K562 (cell line): Measurements from ENCODE around the gene CYB5RL. TPM values are rescaled to one million over a fixed set of nuclear protein-coding genes. Genes with fewer than 3 reads are reported as not detected.
A peak's percentile ranks its signal among the peaks of the same experiment; 100 is the strongest.

ENCODE experiments used
- ATAC-seq: fragments of 200-7000 bp; cut with Tn5 transposase; 3 replicates; pipeline ENCODE4 v1.9.1; 2020; ENCODE audit warnings: moderate library complexity
- BruUV-seq: library from RNA; stranded (reverse); fragments of 400-500 nt; replicated peaks from 2 replicates; lab custom pipeline; 2021; lab: Mats Ljungman, UMichigan
- CTCF ChIA-PET: fragments of 300-600 bp; formaldehyde crosslinking; extraction: SDS; loops from one replicate; lab custom pipeline; 2021; ENCODE audit warnings: low intra/inter-chr PET ratio; lab: Yijun Ruan, JAX
- POLR2A ChIA-PET: fragments of 300-600, 350-650 bp; sonication (Branson Sonifier 250); formaldehyde crosslinking; extraction: SDS; loops from one replicate; lab custom pipeline; 2021; ENCODE audit warnings: antibody characterized with exemption, inconsistent platforms; lab: Yijun Ruan, JAX
- DNase-seq, 4 experiments: peaks; one replicate each; pipeline versions ENCODE4 v3.0.0 to v3.0.0-alpha.2; 2011 to 2018; ENCODE audit warnings: low spot score in 3 of 4, mixed read lengths in 3 of 4; ENCODE audit errors: extremely low read depth in 1 of 4
- FAIRE-seq: peaks from 2 replicates; lab custom pipeline; 2011; peaks lifted over from hg19 to GRCh38; lab: Jason Lieb, UNC
- H2AFZ ChIP-seq: 2 replicates; pipeline ENCODE4 v1.6.0; 2011; ENCODE audit warnings: low read depth, low read length, control low read depth, inconsistent platforms
- H3K27ac ChIP-seq: fragments of 200-600 bp; 3 replicates; pipeline ENCODE4 v1.8.0; 2011; ENCODE audit warnings: low read depth, mild to moderate bottlenecking, control low read depth, inconsistent platforms, low read length, moderate library complexity, mixed read lengths; ENCODE audit errors: extremely low read depth
- H3K27me3 ChIP-seq, 2 experiments: fragments of 300-600 bp in 1 of 2; 2 replicates in 1 of 2; 3 replicates in 1 of 2; pipeline versions ENCODE4 v1.6.0 to v1.8.0; 2011; ENCODE audit warnings: inconsistent platforms in 2 of 2, low read length in 2 of 2, mild to moderate bottlenecking in 1 of 2, mixed read lengths in 1 of 2, moderate library complexity in 1 of 2; ENCODE audit not compliant: control insufficient read depth in 2 of 2, insufficient read depth in 2 of 2
- H3K36me3 ChIP-seq: fragments of 300-600 bp; 3 replicates; pipeline ENCODE4 v1.8.0; 2011; ENCODE audit warnings: mild to moderate bottlenecking, low read length, inconsistent platforms; ENCODE audit not compliant: control insufficient read depth, insufficient read depth
- H3K4me1 ChIP-seq, 2 experiments: fragments of 200-600 bp in 1 of 2; replicated peaks in 1 of 2; 2 replicates in 1 of 2; 3 replicates in 1 of 2; pipeline versions ENCODE4 v1.5.1 to v1.8.0; 2011; ENCODE audit warnings: inconsistent platforms in 2 of 2, low read length in 2 of 2, mild to moderate bottlenecking in 1 of 2, mixed read lengths in 1 of 2, moderate library complexity in 1 of 2; ENCODE audit not compliant: control insufficient read depth in 2 of 2, insufficient read depth in 2 of 2
- H3K4me2 ChIP-seq: 2 replicates; pipeline ENCODE4 v1.6.1; 2011; ENCODE audit warnings: low read length, control low read depth, inconsistent platforms, mixed read lengths; ENCODE audit not compliant: insufficient read depth
- H3K4me3 ChIP-seq: fragments of 200-600 bp; sonication (generic), shearing (Covaris generic); 2 replicates; pipeline ENCODE4 v1.5.1; 2016; ENCODE audit warnings: control low read depth, inconsistent platforms
- H3K79me2 ChIP-seq: fragments of 200-600 bp; 3 replicates; pipeline ENCODE4 v1.8.0; 2011; ENCODE audit warnings: low read length, inconsistent platforms; ENCODE audit not compliant: control insufficient read depth, insufficient read depth
- H3K9ac ChIP-seq, 2 experiments: 2 replicates each; pipeline versions ENCODE4 v1.6.0 to v1.6.1; 2011; ENCODE audit warnings: low read depth in 2 of 2, low read length in 2 of 2, control low read depth in 1 of 2, inconsistent platforms in 1 of 2, mild to moderate bottlenecking in 1 of 2, mixed read lengths in 1 of 2; ENCODE audit not compliant: insufficient read depth in 1 of 2
- H3K9me1 ChIP-seq: one replicate; pipeline ENCODE4 v1.6.0; 2011; ENCODE audit warnings: inconsistent platforms, mild to moderate bottlenecking, low read length, moderate library complexity; ENCODE audit not compliant: control insufficient read depth, insufficient read depth
- H3K9me3 ChIP-seq: replicated peaks from 2 replicates; pipeline ENCODE4 v1.5.1; 2011; ENCODE audit warnings: low read depth, low read length, inconsistent platforms; ENCODE audit not compliant: control insufficient read depth, insufficient read depth
- H4K20me1 ChIP-seq: replicated peaks from 2 replicates; pipeline ENCODE4 v1.6.1; 2011; ENCODE audit warnings: low read length, inconsistent platforms, mixed read lengths; ENCODE audit not compliant: control insufficient read depth, insufficient read depth
- HMBOX1 ChIP-seq: sonication (generic); IDR thresholded peaks from 2 replicates; pipeline ENCODE4 v1.6.1; 2016
- HOXB6 ChIP-seq: fragments of 250-450 bp; sonication (Bioruptor Pico); IDR thresholded peaks from 2 replicates; pipeline ENCODE4 v1.5.1; 2022; ENCODE audit warnings: mild to moderate bottlenecking, borderline replicate concordance
- IRF2 ChIP-seq: sonication (generic); formaldehyde crosslinking; IDR thresholded peaks from 2 replicates; pipeline ENCODE4 v1.8.1; 2022; ENCODE audit warnings: mild to moderate bottlenecking, missing genetic modification reagents
- KAT7 ChIP-seq: sonication (generic); formaldehyde crosslinking; IDR thresholded peaks from 2 replicates; pipeline ENCODE4 v1.8.0; 2022; ENCODE audit warnings: missing genetic modification reagents, mild to moderate bottlenecking, borderline replicate concordance
- MAFK ChIP-seq: IDR thresholded peaks from 2 replicates; pipeline ENCODE4 v1.6.1; 2011; ENCODE audit warnings: low read length, improper control_type of control experiment
- MTA1 ChIP-seq: fragments of 450-650 bp; IDR thresholded peaks from 2 replicates; pipeline ENCODE4 v1.6.1; 2017; ENCODE audit warnings: borderline replicate concordance
- NFXL1 ChIP-seq: fragments of 450-650 bp; formaldehyde crosslinking; IDR thresholded peaks from 2 replicates; pipeline ENCODE4 v1.4.0; 2021; ENCODE audit warnings: mild to moderate bottlenecking
- PRMT5 ChIP-seq: sonication (generic); formaldehyde crosslinking; IDR thresholded peaks from 2 replicates; pipeline ENCODE4 v1.5.0; 2020; ENCODE audit warnings: missing genetic modification reagents
- PTTG1 ChIP-seq: fragments of 450-650 bp; IDR thresholded peaks from 2 replicates; pipeline ENCODE4 v1.6.1; 2016; ENCODE audit warnings: low read depth, mild to moderate bottlenecking, missing genetic modification characterization, missing compliant biosample characterization
- PURB ChIP-seq: sonication (generic); formaldehyde crosslinking; IDR thresholded peaks from 2 replicates; pipeline ENCODE4 v1.9.0; 2021; ENCODE audit warnings: low read depth, mild to moderate bottlenecking, missing genetic modification reagents
- SIRT6 ChIP-seq: IDR thresholded peaks from one replicate; pipeline ENCODE4 v1.6.1; 2012; ENCODE audit warnings: low read depth, mild to moderate bottlenecking, control low read depth, inconsistent platforms, low read length, moderate library complexity
- SMARCE1 ChIP-seq: fragments of 450-650 bp; IDR thresholded peaks from 2 replicates; pipeline ENCODE4 v1.7.1; 2016; ENCODE audit warnings: mild to moderate bottlenecking
- STAG1 ChIP-seq: sonication (generic); formaldehyde crosslinking; IDR thresholded peaks from 2 replicates; pipeline ENCODE4 v1.5.0; 2020; ENCODE audit warnings: missing genetic modification reagents, borderline replicate concordance
- TBL1XR1 ChIP-seq, 2 experiments: IDR thresholded peaks; 2 replicates each; pipeline ENCODE4 v1.6.1; 2012; ENCODE audit warnings: improper control_type of control experiment in 2 of 2, low read length in 2 of 2, mild to moderate bottlenecking in 1 of 2
- ZEB2 ChIP-seq: fragments of 450-650 bp; IDR thresholded peaks from 2 replicates; pipeline ENCODE4 v1.6.1; 2016
- WGBS: fragments of 100-300 bp; shearing (Covaris generic); methylation state at CpG from one replicate; pipeline ENCODE4 v1.1.6; 2016; ENCODE audit warnings: low coverage, mixed read lengths; ENCODE audit not compliant: insufficient coverage; ENCODE audit errors: missing lambda C conversion rate; 5-methylcytosine and 5-hydroxymethylcytosine counted together
- in situ Hi-C: fragments of 300-500 bp; cut with MboI; formaldehyde crosslinking; loops from 4 replicates; pipeline ENCODE4 v1.15.0; 2018; ENCODE audit warnings: inconsistent platforms, mixed read lengths
- intact Hi-C: fragments of 100-400 bp; cut with micrococcal nuclease; formaldehyde crosslinking; loops from 2 replicates; pipeline ENCODE4 v1.14.2; 2022
- polyA plus RNA-seq, 8 experiments: library from polyadenylated mRNA; depleted of rRNA in 4 of 8; stranded (reverse) in 5 of 8; unstranded in 3 of 8; fragments of >200 nt; fragmentation: Nextera tagmentation in 2 of 8; fragmentation: Illumina TruSeq in 1 of 8; extraction: Ambion mirVana in 2 of 8; extraction: Trizol in 1 of 8; gene quantifications; 2 replicates each; pipeline versions ENCODE4 v1.2.1 to v1.2.3, GENCODE V29; 2011 to 2014; ENCODE audit warnings: inconsistent platforms in 1 of 8, missing spikeins in 1 of 8
- total RNA-seq, 7 experiments: library from RNA; depleted of rRNA in 6 of 7; stranded (reverse); fragments of >200 nt in 6 of 7; fragmentation: Illumina TruSeq in 2 of 7; extraction: Trizol in 2 of 7; gene quantifications; 2 replicates each; pipeline versions ENCODE4 v1.2.1 to v1.2.3, GENCODE V29; 2011 to 2021; ENCODE audit warnings: low replicate concordance in 1 of 7
- TF ChIP-seq, protein P1 (sequence below): fragments of 450-650 bp; IDR thresholded peaks from 2 replicates; pipeline ENCODE4 v1.6.1; 2017; ENCODE audit warnings: antibody characterized with exemption

The CYB5RL gene
- total and polyA plus RNA-seq, 9 of the 15 experiments (the other 6 are each of a cell fraction or from before 2014, with no cell fraction given), result 7.9 to 18.0 (median 11.2) TPM

DNA sequence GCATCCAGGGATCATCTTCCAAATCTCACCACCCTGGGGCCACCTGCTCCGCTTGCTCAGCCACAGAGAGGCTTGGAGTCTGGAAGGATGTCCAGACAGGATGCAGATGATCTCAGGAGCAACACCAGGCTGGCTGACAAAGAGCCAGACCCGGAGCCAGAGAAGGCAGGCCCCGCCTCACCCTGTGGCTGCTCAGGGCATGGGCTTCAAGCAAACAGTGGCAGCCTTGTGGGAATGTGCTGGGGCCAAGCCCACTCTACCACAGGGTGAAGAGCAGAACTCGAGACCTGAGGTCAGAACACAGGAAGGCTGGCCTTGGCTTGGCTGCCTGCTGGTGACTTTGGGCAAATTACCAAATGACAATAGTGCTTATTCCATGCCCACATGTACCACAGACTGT, 45.7 kb upstream of the CYB5RL start:
- in situ Hi-C loops (no loop called here), intact Hi-C loops (no loop called here)
- no peak overlapping the region for H2AFZ ChIP-seq
- ATAC-seq (no peak), FAIRE-seq (no peak), DNase-seq (no peak)
- CTCF ChIA-PET, result no interaction called here
- H3K79me2 ChIP-seq, result no peaks in the 10 kb centered on the region
- H3K27ac ChIP-seq, result no peak overlapping the region
- peaks cover 0 to 4% of the 10 kb centered on the region in 2 experiments; a peak in 2 of 5 replicates for H3K4me1 ChIP-seq
- POLR2A ChIA-PET, result no interaction called here
- peaks cover 74% of the 10 kb centered on the region; the same call in 2 of the 3 replicates for H3K36me3 ChIP-seq
- H3K9ac ChIP-seq, result peak overlapping the region in 1 of 2 experiments; percentile 43; a peak in 1 of 4 replicates
- 87% methylated on average over 3 of the region's 4 CpGs for WGBS
- H3K27me3 ChIP-seq, result no peaks in the 10 kb centered on the region
- no TSS peak for BruUV-seq
- TF ChIP-seq KAT7 (CRISPR knock-in tag) (no peak), HOXB6 (no peak), IRF2 (no peak), MTA1 (no peak), ZEB2 (no peak), MAFK (no peak), SIRT6 (no peak), PURB (CRISPR knock-in tag) (no peak), TBL1XR1 (IDR thresholded peaks at IDR 0.05; ENCODE audit: low read length in 2 of 2) (no peak), PRMT5 (CRISPR knock-in tag) (no peak), PTTG1 (no peak), SMARCE1 (no peak), NFXL1 (CRISPR knock-in tag) (no peak), HMBOX1 (no peak), STAG1 (no peak)
- TF ChIP-seq, protein P1, sequence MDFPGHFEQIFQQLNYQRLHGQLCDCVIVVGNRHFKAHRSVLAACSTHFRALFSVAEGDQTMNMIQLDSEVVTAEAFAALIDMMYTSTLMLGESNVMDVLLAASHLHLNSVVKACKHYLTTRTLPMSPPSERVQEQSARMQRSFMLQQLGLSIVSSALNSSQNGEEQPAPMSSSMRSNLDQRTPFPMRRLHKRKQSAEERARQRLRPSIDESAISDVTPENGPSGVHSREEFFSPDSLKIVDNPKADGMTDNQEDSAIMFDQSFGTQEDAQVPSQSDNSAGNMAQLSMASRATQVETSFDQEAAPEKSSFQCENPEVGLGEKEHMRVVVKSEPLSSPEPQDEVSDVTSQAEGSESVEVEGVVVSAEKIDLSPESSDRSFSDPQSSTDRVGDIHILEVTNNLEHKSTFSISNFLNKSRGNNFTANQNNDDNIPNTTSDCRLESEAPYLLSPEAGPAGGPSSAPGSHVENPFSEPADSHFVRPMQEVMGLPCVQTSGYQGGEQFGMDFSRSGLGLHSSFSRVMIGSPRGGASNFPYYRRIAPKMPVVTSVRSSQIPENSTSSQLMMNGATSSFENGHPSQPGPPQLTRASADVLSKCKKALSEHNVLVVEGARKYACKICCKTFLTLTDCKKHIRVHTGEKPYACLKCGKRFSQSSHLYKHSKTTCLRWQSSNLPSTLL, result no peak
- H3K4me3 ChIP-seq, result no peak overlapping the region
- H3K4me2 ChIP-seq, result no peak overlapping the region
- peaks cover 3% of the 10 kb centered on the region; the same call in 1 of the 2 replicates for H4K20me1 ChIP-seq
- H3K9me1 ChIP-seq, result no peaks in the 10 kb centered on the region
- no peaks in the 10 kb centered on the region for H3K9me3 ChIP-seq
